ENCODE data around the gene ROBO2.

- TF ChIP-seq CTCF (IDR thresholded peaks at IDR 0.05), result no peak
- no peak for TF ChIP-seq POLR2AphosphoS5 (IDR thresholded peaks at IDR 0.05; ENCODE audit: insufficient read depth in 1 of 2, low read depth in 1 of 2)
- TF ChIP-seq POLR2A (IDR thresholded peaks at IDR 0.05), result no peak
Measured at GRCh38 chr3:77171026-77171425, 131.1 kb downstream of the ROBO2 start.

All from vagina (tissue), 2 donors.